COR-L47 (cell line): ENCODE data around the gene PON2.

Experiments used
- DNase-seq: peaks from one replicate; lab custom pipeline; 2025; lab: John Stamatoyannopoulos, UW

PON2 gene

DNA sequence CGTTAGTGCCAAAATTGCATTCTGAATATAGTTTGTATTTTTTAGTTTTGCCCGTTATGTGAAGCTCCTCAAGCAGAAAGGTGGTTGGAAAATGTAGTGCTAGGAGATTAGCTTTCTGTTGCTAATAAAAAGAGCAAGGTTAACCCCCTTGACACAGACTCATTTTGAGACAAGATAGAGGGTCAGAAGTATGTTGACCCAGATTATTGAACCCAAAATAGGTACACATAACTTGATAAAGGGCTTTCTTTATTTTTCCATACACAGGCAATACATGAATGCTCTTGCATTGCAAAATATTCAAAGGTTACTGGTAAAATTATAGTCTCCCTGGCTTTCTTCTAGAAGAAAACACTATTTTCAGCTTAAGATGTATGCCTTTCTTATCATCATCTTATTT is 10.0 kb upstream of the PON2 start:
- DNase-seq, result no peak

DNA sequence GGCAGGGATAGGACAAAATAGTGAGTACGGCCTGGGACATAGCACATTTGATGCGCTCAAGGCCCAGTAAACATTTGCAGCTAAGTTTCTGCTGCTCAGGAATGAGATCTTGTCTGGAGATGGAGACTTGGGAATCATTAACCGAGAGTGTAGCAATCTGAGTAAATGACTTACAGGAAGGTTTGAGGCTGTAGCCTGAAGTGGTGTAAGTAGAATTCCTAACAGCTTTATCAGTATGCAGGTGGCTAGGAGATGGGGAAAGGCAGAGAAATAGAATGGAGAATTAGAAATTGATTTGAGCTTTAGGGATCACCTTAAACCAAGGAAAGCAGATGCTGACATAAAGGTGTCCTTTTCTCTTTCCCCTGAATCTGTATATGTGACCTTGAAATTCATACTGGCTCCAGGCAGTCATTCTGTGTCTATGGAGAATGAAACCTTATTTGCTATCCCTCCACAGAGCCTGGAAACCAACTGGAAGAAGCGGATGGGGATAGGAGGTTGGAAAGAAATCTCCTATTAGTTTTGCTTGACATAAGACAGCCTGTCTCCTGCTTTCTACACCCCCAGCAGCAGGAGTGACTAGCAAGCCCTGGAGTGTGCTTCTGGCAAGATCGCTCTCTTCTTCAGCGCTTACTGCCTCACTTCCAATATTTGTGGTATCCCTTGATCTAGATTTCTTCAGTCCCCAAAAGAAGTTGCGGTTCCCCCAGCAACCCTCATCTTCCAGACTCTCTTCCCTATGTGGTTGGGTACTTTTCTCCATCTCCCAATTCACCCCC is 6.4 kb upstream of the PON2 start:
- DNase-seq, result no peak

DNA sequence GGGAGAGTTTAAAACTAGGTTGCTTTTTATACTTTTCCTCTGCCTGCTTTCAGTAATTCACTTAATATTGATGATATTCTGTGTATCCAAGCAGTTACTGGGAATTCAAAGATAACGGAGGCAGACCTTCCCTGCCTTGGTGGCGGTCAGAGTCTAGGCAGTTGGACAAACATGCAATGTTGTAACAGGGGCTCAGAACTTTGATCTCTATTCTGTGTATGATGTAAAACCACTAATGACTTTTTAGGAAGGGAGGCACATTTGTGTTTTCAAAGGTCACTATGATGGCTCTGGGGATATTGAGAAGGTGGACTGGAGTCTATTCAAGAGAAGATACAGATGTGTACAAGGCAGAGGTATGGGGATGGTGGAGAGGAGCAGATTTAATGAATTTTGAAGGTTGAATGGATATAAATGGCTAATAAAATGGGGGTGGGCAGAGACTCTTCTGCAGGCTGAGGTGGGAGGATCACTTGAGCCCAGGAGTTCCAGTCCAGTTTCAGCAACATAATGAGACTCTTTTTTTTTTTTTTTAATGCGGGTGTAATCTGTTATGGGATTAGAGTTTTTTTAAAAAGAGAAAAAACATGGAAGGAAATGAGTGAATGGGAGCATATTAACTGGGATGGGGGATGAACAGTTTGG is 5.7 kb upstream of the PON2 start:
- no peak for DNase-seq

DNA sequence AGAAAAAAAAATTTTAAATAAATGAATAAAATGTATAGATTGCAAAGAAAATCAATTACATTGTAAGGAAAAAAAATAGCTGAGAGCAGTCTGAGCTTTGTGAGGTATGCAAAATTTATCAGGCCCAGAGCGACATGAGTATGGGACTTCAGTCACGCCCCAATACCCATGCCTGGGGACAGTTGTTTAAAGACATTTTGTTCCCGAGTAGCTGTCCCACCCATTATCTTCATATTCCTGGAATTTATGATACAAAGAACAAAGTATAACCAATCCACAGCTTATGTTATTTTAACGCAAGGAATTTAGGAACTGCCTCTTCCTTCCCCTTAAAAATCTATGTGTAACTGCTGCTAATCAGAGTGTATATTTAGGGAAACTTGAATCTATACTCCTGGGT is 1.6 kb upstream of the PON2 start:
- DNase-seq, result no peak

DNA sequence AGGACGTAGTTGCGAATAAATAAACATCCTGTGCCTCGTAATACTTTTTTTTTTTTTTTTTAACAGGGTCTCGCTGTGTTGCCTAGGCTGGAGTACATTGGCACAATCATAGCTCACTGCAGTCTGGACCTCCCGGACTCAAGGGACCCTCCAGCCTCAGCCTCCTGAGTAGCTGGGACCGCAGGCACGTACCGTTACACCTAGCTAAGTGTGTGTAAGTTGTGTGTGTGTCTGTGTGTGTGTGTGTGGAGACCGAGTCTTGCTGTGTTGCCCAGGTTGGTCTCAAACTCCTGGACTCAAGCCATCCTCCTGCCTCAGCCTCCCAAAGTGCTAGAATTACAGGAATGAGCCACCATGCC is 573 bp upstream of the PON2 start:
- DNase-seq, result no peak

DNA sequence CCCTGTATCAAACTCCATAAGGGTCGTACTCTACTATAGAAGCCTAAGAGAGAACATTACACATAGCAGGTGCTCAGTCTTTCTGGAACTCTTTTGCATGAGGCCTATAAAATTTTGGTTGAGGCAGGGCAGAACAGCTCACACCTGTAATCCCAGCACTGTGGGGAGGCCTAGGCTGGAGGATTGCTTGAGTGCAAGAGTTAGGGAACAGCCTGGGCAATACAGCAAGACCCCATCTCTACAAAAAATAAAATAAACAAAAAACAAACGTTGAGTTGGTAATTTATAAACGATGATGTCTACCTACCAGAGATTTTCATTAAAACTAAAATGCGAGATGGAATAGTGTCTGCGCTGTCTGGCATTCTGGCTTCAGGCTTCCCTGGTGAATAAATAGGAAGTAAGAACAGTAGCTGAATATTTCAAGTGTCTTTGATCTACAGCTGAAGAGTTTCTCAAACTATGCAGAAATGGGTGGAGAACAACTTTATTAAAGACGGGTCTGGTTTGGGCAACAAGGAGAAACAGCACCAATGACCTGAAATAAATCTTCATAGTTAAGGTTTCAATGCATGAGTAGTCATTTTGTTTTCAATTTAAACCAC is 774 bp downstream of the PON2 start:
- no peak for DNase-seq

DNA sequence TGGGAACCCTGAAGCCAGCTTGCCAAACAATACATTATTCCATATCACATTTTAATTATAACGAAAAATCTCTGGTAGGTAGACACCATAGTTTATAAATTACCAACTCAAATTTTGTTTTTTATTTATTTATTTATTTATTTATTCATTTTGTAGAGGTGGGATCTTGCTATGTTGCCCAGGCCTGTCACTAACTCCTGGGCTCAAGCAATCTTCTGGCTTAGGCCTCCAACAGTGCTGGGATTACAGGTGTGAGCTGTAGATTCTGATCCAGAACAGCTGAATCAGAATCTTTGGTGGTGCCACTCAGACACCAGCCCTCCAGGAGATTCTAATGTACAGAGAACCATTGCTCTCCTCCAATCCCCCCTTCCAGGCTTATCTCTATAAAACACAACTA is 1.7 kb downstream of the PON2 start:
- DNase-seq, result no peak

DNA sequence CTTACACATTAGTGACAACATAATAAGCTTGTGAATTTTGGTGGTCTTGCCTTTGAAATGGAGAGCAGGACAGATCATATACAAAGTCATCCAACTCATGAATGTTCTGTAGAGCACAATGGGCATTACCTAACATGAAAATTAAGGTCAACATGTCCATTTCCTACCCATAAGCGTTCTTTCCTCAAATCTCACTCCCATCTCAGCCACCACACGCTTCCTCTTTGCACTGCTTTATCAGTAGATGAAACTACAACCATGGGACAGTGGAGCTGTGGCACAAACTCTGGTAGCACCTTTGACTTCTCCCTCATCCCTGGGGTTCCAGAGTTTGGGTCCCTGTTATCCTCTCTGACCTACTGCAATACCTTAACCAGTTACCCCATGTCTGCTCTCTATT is 2.2 kb downstream of the PON2 start:
- DNase-seq, result no peak

DNA sequence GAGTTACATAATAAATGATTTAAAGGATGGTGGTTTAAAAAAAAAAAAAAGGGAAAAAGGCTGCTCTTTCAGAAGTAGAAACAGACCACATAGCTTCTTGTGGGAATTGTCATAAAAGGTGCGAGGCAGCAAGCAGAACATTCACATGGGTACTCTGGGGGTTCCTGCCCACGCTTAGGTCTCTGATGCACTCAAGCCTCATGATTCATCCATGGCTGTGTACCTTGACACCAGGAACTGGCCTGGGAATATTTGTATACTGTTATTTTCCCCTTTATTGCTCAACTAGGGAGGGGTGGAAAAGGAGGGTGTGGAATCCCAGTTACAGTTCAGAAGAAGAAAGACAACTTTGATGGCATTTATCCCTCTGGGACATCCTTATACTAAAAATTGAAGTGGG is 4.0 kb downstream of the PON2 start:
- no peak for DNase-seq

DNA sequence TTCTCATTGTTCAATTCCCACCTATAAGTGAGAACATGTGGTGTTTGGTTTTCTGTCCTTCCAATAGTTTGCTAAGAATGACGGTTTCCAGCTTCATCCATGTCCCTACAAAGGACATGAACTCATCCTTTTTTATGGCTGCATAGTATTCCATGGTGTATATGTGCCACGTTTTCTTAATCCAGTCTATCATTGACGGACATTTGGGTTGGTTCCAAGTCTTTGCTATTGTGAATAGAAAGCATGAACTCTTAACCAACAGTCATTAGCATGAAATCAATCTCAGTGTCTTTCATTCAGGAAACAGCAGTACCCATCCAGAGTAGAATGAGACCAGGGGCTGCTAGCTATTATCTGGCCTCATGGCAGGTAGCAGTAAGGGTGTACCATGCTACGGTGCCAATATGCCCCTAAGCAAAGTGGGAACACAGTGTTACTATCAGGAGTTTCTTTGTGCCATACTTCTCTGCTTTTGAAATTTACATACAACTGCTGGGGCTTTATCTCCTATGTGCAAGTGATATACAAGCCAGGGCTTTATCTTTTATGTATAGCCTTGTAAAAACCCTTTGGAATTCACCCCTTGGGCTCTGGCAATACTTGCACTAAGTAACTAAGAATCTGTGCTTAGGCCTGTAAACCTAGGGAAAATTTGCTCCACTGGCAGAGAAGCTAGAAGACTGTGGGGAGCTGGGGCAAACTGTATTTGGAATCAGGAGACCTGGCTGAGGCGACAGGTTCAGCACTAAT is 5.4 kb downstream of the PON2 start:
- DNase-seq, result no peak

DNA sequence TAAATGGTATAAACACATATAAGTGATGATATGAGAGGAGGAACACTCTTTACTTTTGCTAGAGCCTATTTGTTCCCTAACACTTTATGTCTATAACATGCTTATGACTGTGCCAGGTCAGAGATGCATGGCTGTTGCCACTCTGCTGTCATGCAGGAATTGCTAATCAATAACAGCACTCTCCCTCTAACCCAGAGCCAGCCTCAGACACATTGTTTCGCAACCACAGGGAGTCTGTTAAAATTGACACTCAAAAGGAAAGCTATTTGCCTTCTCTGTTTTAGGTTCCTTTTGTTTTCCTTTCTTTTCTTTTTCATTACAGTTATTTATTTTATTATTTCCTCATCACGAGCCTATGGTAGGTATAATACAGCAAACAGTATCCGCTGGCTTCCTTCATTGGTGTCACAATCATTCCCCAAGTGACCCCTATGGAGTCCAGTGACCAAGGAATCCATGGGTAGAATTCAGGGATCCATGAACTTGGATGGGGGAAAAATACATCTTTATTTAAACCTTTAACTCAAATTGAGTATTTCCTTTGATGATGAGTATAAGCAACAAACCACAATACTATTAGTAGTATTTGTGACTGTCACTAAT is 6.8 kb downstream of the PON2 start:
- no peak for DNase-seq

DNA sequence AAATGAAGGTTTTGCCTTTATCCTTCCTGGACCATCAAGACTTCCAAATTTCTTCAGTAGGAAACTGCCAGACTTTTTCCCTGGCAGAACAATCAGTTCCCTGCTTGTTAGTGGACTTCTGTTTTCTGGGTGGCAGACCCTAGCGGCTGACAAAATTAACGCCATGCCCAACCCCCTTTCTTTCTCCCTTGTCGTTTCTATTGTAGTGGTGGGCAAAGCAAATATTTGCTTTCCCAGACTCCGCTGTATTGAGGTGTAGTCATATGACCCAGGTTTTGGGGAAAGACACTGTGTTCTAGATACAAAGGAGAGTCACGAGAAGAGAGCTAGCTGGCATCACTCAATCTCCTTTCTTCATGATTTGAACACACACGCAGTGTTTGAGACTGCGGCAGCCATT is 7.7 kb downstream of the PON2 start:
- DNase-seq, result no peak

DNA sequence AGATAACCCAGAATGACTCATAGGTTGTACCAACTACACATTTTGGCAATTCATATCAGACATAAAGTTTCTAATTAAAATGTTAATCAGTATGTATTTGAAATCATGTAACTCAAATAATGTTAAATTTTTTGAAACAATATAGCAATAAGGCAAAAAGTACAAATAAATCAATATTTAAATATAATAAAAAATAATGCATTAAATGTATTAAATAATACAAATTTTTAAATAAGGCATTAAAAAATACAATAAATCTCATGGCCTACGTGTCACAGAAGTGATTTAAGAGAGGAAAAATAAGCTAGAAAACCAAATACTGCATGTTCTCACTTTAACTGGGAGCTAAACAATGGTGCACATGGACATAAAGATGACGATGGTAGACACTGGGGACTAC is 9.1 kb downstream of the PON2 start:
- no peak for DNase-seq

DNA sequence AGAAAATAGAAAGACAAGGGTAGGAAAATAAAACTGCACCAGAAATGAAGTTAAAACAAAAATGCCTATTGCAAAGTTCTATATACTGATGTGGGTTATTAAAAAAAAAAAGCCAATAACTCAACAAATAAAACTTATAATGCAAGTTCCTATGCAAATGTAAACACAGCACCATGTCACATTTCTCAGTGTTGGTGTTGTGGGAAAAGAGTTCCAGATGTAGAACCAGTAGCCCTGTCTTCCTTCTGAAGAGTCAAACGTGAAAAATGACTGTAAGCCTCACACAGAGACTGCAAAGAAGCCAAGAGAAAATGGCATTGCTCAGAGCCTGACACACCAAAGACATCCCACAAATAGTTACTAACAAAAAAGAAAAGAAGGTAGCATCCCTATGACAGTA is 10.1 kb downstream of the PON2 start:
- no peak for DNase-seq

DNA sequence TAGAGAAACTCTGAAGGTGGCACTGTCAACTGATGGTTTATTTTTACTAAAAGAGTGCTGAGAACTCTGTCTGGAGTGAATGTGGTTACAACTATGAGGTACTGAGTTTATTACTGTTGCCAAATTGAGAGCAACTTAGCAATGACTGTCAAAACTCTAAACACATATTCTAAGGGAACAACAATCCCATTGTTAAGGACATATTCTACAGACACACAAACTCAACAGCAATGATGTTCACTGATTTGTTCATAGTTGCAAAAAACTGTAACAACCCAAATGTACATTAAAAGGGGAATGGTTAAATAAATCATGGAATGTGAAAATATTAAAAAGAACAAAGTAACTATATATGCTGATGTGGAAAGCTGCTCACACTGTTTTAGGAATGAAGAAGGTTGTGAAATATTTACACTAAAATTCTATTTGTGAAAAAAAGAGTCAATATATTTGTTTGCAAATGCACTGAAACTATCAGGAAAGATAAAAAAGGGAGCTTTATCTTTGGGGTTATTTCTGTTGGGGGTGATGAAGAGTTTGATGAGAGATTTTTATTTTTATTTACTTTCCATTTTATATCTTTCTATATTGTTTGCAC is 12.9 kb downstream of the PON2 start:
- DNase-seq, result no peak

DNA sequence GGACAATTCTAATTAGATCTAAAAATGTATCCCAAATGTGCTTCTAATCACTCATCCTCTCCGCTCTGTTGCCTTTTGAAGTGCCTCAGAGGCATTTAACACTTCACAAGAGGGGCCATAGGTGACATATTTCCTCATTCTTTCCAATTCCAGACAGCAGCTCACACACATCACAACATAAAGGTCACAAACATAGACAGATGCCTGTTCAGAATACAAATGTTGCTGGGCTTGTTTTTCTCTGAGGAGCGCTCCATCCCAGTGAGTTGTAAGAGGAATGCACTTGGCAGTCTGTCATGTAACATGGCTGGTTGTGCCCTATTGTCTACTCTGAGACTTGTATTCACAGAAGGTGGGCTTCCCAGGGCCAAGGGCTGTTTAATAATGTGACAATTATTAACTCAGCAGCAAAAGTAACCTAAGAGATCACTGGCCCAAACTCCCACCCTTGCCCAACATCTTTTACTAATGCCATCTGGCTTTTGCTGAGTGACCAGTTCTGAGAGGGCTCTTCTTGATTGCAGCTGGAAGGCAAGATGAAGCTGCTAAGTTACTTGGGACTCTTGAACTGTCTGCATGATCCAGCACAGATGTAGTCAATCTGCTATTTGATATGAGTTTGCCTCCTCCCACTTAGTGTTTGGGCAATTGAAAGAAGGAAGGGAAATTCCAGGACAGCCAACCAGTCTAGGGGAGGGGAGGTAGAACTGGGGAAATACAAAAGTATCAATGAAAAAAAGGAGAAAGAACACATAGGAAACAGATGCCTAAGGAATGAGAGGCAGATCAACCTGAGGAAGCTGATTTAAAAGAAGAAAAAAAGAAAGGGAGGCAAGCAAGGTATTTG is 13.6 kb downstream of the PON2 start:
- no peak for DNase-seq

DNA sequence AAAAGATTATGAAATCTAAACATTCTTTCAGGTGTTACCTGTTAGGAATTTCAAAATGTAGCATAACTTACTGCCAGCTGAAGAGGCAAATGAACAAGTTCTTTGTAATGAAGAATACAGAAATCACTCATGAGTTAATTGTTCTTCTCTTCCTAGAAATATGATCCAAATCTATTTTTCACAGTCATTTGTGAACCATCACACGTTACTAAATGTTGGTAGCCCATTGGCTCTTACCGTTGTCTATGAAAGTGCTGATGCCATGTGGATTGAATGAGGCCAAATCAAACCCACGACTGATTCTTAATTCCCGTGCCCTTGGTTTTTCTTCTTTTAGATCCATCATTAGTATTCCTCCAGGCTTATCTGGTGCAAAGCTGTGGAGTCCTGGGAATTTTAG is 22.8 kb downstream of the PON2 start:
- DNase-seq, result no peak

DNA sequence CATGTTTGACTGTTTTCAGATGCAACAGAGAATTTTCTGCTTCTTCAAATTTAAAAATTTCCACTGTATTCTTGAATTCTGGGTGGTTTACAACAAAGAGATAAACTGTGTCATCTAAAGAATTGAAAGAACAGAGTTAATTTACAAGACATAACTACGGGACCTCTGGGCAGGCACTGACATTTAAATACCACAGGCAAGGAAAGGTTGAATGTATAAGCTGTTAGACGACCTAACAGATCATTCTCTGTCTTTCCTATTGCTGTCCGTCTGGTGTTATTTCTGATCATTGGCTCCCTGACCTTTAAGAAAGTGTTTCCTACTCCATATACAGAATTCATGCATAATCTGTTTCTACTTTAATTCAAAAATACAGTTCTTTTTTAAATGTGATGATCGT is 23.2 kb downstream of the PON2 start:
- DNase-seq, result no peak

DNA sequence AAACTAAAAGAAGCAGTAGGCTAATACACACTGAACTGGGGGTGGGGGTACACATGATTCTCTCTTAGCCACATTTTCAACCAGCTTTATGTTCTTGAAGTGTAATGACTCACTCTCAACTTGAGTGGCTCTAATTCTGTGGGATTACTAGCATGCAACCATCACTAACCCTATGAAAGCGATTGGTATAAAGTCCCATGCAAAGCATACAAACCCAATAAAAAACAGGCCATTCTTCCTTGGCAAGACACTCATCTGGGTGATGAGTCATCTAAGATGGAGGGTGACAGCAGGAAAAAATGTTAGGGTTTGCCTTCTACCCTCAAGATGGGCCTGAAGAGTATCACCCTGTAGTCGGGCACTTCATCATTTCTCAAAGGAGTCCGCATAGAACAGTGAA is 23.8 kb downstream of the PON2 start:
- no peak for DNase-seq

DNA sequence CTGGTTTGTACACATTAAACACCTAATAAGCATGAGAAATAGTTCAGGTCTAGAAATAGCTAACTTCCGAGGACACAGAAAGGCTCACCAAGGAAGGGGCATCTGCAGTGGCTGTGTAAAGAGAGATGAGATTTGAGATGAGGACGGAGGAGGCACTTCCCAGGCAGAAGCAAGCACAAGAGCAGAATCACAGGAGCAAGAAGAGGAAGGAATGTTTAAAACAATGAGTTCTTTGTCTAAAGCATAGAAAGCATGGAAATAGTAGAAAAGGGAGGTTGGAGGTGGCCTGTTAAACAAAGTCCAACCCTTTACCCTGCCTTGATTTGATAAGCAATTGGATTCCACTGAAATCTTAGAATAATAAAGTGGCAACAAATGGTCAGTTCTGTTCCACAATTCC is 27.1 kb downstream of the PON2 start:
- DNase-seq, result no peak

DNA sequence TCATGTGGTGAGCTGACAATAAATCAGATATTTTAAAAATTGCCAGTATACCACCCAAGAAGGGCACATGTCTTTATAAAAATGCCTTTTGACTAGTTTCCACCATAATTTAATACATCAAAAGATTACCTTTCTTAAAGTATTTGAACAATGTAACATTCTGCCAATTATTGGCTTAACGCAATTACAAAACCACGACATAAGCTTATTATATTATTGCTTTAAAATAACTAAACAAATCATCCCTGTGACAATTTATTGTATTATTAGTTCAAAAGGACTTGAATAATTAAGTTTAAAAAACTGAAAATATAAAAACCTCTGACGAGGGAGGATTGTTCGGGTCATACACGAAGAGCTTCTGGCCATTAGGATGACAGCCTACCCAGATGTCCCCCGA is 29.0 kb downstream of the PON2 start:
- DNase-seq, result no peak
